ENCODE data around the gene KLHL21. TPM values are rescaled to one million over a fixed set of nuclear protein-coding genes. Genes with fewer than 3 reads are reported as not detected.

KLHL21 gene
- total RNA-seq, 4 donors from 2014 or later, result 48.3 to 98.5 (median 57.0) TPM

GRCh38 chr1:6597777-6598131 lies 4.9 kb downstream of the KLHL21 start:
- TF ChIP-seq CTCF (IDR thresholded peaks at IDR 0.05), result no peak
- DNase-seq (ENCODE audit: low spot score), result no peak
- ATAC-seq (ENCODE audit: low FRiP score), result no peak

- no peak for TF ChIP-seq CTCF (IDR thresholded peaks at IDR 0.05)
- ATAC-seq (ENCODE audit: low FRiP score) (no peak), DNase-seq (ENCODE audit: low spot score) (no peak)
These were observed 5.5 kb downstream of the KLHL21 start for GRCh38 chr1:6596886-6597776.

- ATAC-seq (ENCODE audit: low FRiP score), result no peak
- no peak for DNase-seq (ENCODE audit: low spot score)
- TF ChIP-seq CTCF (IDR thresholded peaks at IDR 0.05), result no peak
These were observed 6.3 kb downstream of the KLHL21 start for GRCh38 chr1:6596351-6596750.

GRCh38 chr1:6594977-6595740 lies 7.5 kb downstream of the KLHL21 start:
- ATAC-seq (ENCODE audit: low FRiP score), result no peak
- no peak for DNase-seq (ENCODE audit: low spot score)
- TF ChIP-seq CTCF (IDR thresholded peaks at IDR 0.05), result no peak

DNA sequence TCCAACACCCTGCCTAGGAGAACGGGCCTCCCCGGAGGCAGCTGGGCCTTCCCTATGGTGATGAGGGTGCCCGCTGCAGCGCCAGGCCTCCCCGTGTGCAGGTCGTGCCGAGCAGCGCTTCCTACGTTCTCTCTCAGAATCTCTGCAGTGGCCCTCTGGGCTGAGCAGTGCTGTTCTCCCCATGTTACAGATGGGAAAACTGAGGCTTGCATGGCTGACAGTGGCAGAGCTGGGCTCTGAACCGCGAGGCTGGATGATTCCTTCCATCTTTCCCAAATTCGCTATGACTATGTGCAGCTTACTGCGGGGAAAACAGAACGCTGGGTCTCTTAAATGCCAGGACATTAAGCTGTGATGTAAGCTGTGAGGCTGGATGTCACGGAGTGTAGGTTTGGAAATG lies 8.9 kb downstream of the KLHL21 start:
- no peak for TF ChIP-seq CTCF (IDR thresholded peaks at IDR 0.05)
- DNase-seq (ENCODE audit: low spot score) (no peak), ATAC-seq (ENCODE audit: low FRiP score) (no peak)

- no peak for ATAC-seq (ENCODE audit: low FRiP score)
- no peak for DNase-seq (ENCODE audit: low spot score)
- TF ChIP-seq CTCF (IDR thresholded peaks at IDR 0.05), result no peak
These were observed 9.6 kb downstream of the KLHL21 start for GRCh38 chr1:6592865-6593593.

Measured in omental fat pad (tissue), 4 donors.